NT2/D1 (cell line): Measurements from ENCODE around the gene MEX3A.

Experiments
- SUZ12 ChIP-seq: IDR thresholded peaks from 2 replicates; pipeline ENCODE4 v1.6.1; 2011; ENCODE audit not compliant: insufficient read length, insufficient read depth; ENCODE audit errors: extremely low read depth
- ZNF274 ChIP-seq: IDR thresholded peaks from 2 replicates; pipeline ENCODE4 v1.6.1; 2011; ENCODE audit warnings: mild to moderate bottlenecking, low read depth, low read length

- TF ChIP-seq ZNF274: no peak
- TF ChIP-seq SUZ12: no peak
Measured at GRCh38 chr1:156042828-156043227, 39.4 kb downstream of the MEX3A start.
